HepG2 (cell line): ENCODE results near the gene CCDC38. TPM values are rescaled to one million over a fixed set of nuclear protein-coding genes. Genes with fewer than 3 reads are reported as not detected.

Source experiments
- BRD4 ChIP-seq: sonication (generic); formaldehyde crosslinking; IDR thresholded peaks from 2 replicates; pipeline ENCODE4 v1.4.0; 2020; ENCODE audit warnings: missing genetic modification reagents
- CAMTA2 ChIP-seq: sonication (generic); formaldehyde crosslinking; IDR thresholded peaks from 2 replicates; pipeline ENCODE4 v1.4.0; 2020; ENCODE audit warnings: mild to moderate bottlenecking, missing genetic modification reagents, borderline replicate concordance
- CREB3 ChIP-seq: sonication (generic); formaldehyde crosslinking; IDR thresholded peaks from 2 replicates; pipeline ENCODE4 v1.5.0; 2020; ENCODE audit warnings: missing genetic modification reagents
- CREM ChIP-seq, 2 experiments: sonication (generic) in 1 of 2; formaldehyde crosslinking in 1 of 2; IDR thresholded peaks; 2 replicates each; pipeline versions ENCODE4 v1.4.0 to v1.6.1; 2016 to 2020; ENCODE audit warnings: antibody characterized with exemption in 1 of 2, mild to moderate bottlenecking in 1 of 2, missing genetic modification reagents in 1 of 2
- FOXA1 ChIP-seq, 2 experiments: fragments of 450-650 bp in 1 of 2; sonication (generic) in 1 of 2; formaldehyde crosslinking in 1 of 2; IDR thresholded peaks; 2 replicates each; pipeline versions ENCODE4 v1.4.0 to v1.6.1; 2016 to 2020; ENCODE audit warnings: missing genetic modification reagents in 1 of 2
- HOXD1 ChIP-seq: sonication (generic); formaldehyde crosslinking; IDR thresholded peaks from 2 replicates; pipeline ENCODE4 v1.5.0; 2020; ENCODE audit warnings: missing genetic modification reagents
- NBN ChIP-seq: fragments of 450-650 bp; conservative IDR thresholded peaks from 2 replicates; pipeline ENCODE4 v1.6.1; 2017
- NCOA1 ChIP-seq: sonication (generic); formaldehyde crosslinking; IDR thresholded peaks from 2 replicates; pipeline ENCODE4 v1.9.0; 2021; ENCODE audit warnings: missing genetic modification reagents
- TCF7 ChIP-seq: sonication (generic); IDR thresholded peaks from 2 replicates; pipeline ENCODE4 v1.6.1; 2016; ENCODE audit warnings: antibody characterized with exemption, low read depth
- ZBTB25 ChIP-seq: IDR thresholded peaks from 2 replicates; pipeline ENCODE4 v1.6.1; 2018; ENCODE audit warnings: missing genetic modification reagents
- ZBTB46 ChIP-seq: sonication (generic); formaldehyde crosslinking; IDR thresholded peaks from 2 replicates; pipeline ENCODE4 v1.4.0; 2020; ENCODE audit warnings: mild to moderate bottlenecking, missing genetic modification reagents, borderline replicate concordance
- ZFP90 ChIP-seq: sonication (generic); formaldehyde crosslinking; IDR thresholded peaks from 2 replicates; pipeline ENCODE4 v1.8.0; 2022; ENCODE audit warnings: missing genetic modification reagents, mild to moderate bottlenecking, inconsistent platforms, borderline replicate concordance
- ZNF232 ChIP-seq: sonication (generic); formaldehyde crosslinking; IDR thresholded peaks from 2 replicates; pipeline ENCODE4 v1.4.0; 2020; ENCODE audit warnings: missing genetic modification reagents, borderline replicate concordance
- ZNF281 ChIP-seq: sonication (generic); formaldehyde crosslinking; IDR thresholded peaks from 2 replicates; pipeline ENCODE4 v1.4.0; 2020; ENCODE audit warnings: missing genetic modification reagents, borderline replicate concordance
- ZNF282 ChIP-seq: fragments of 450-650 bp; IDR thresholded peaks from 2 replicates; pipeline ENCODE4 v1.6.1; 2018; ENCODE audit not compliant: partially characterized antibody
- ZNF354B ChIP-seq: sonication (generic); formaldehyde crosslinking; IDR thresholded peaks from 2 replicates; pipeline ENCODE4 v1.8.0; 2022; ENCODE audit warnings: mild to moderate bottlenecking, missing genetic modification reagents
- ZNF414 ChIP-seq: sonication (generic); formaldehyde crosslinking; IDR thresholded peaks from 2 replicates; pipeline ENCODE4 v1.5.0; 2020; ENCODE audit warnings: missing genetic modification reagents
- ZNF639 ChIP-seq: conservative IDR thresholded peaks from 2 replicates; pipeline ENCODE4 v1.6.1; 2018; ENCODE audit warnings: missing genetic modification reagents
- ZNF816 ChIP-seq: sonication (generic); formaldehyde crosslinking; IDR thresholded peaks from 2 replicates; pipeline ENCODE4 v1.8.0; 2022; ENCODE audit warnings: missing genetic modification reagents, mild to moderate bottlenecking, borderline replicate concordance
- polyA plus RNA-seq, 8 experiments: library from polyadenylated mRNA; depleted of rRNA in 3 of 8; stranded (reverse) in 7 of 8; unstranded in 1 of 8; fragments of >200 nt; fragmentation: Illumina TruSeq in 4 of 8; extraction: Trizol in 4 of 8; gene quantifications; 2 replicates each; pipeline versions ENCODE4 v1.2.1 to v1.2.3, GENCODE V29; 2011 to 2016; ENCODE audit warnings: low read depth in 4 of 8, missing spikeins in 1 of 8, mixed read lengths in 1 of 8; ENCODE audit not compliant: insufficient read depth in 1 of 8
- total RNA-seq, 5 experiments: library from RNA; depleted of rRNA; stranded (reverse); fragments of >200 nt; fragmentation: Illumina TruSeq; extraction: Trizol; gene quantifications; 2 replicates each; pipeline ENCODE4 v1.2.3, GENCODE V29; 2016; ENCODE audit warnings: low read depth in 1 of 5

Gene CCDC38
- total and polyA plus RNA-seq, 2 of the 13 experiments (the other 11 are each of a cell fraction or from before 2014, with no cell fraction given) = 0.24 to 0.32 TPM

GRCh38 chr12:95966287-95966870 lies 24.0 kb upstream of the CCDC38 start (continued):
- TF ChIP-seq ZNF414 (0 out of 2 replicates have a peak, but pooled peaks have one; percentile 48), ZBTB25 (no peak), ZNF282 (no peak), TCF7 (no peak), HOXD1 (CRISPR knock-in tag) (no peak), NBN (no peak), CAMTA2 (no peak), ZNF232 (CRISPR knock-in tag) (0 out of 2 replicates have a peak, but pooled peaks have one; percentile 9), ZFP90 (CRISPR knock-in tag) (no peak; the same call in 1 of the 2 replicates), ZNF354B (no peak), ZNF281 (CRISPR knock-in tag) (peak; percentile 12; the same call in 1 of the 2 replicates), CREB3 (CRISPR knock-in tag) (no peak), ZNF639 (no peak), ZNF816 (CRISPR knock-in tag) (peak; percentile 68; the same call in 1 of the 2 replicates), ZBTB46 (CRISPR knock-in tag) (no peak), FOXA1 (IDR thresholded peaks at IDR 0.05) (peak; percentile 9; the same call in 1 of the 2 replicates), FOXA1 (CRISPR knock-in tag; IDR thresholded peaks at IDR 0.05) (peak; percentile 98), BRD4 (CRISPR knock-in tag) (0 out of 2 replicates have a peak, but pooled peaks have one; percentile 32), CREM (IDR thresholded peaks at IDR 0.05) (peak; percentile 30; the same call in 1 of the 2 replicates), CREM (CRISPR knock-in tag; IDR thresholded peaks at IDR 0.05) (no peak), NCOA1 (CRISPR knock-in tag) (no peak)
